B cell (primary cell): ENCODE measurements around the gene SPACA7. TPM values are rescaled to one million over a fixed set of nuclear protein-coding genes. Genes with fewer than 3 reads are reported as not detected.

ENCODE experiments used
- ATAC-seq: fragments of 200-7000 bp; cut with Tn5 transposase; one replicate; pipeline ENCODE4 v1.10.0; 2021; ENCODE audit warnings: low read depth, mild to moderate bottlenecking, moderate number of reproducible peaks, moderate library complexity
- CTCF ChIA-PET: fragments of 350-600 bp; sonication (Branson Sonifier 250); formaldehyde crosslinking; loops from one replicate; lab custom pipeline; 2021; ENCODE audit warnings: antibody characterized with exemption, inconsistent platforms; lab: Charles Lee
- POLR2A ChIA-PET: fragments of 350-600 bp; sonication (Branson Sonifier 250); formaldehyde crosslinking; loops from one replicate; lab custom pipeline; 2021; ENCODE audit warnings: antibody characterized with exemption; lab: Charles Lee
- DNase-seq: peaks from one replicate; pipeline ENCODE4 v3.0.0; 2013
- H2AFZ ChIP-seq: 2 replicates; pipeline ENCODE4 v1.6.1; 2012; ENCODE audit warnings: mild to moderate bottlenecking, low read depth, low read length; ENCODE audit not compliant: insufficient read depth, poor library complexity, severe bottlenecking
- H3K27ac ChIP-seq, 2 donors: 1 replicate in 1 of 2; 2 replicates in 1 of 2; pipeline ENCODE4 v1.5.1; 2012 to 2013; ENCODE audit warnings: low read length in 2 of 2, mild to moderate bottlenecking in 2 of 2, moderate library complexity in 1 of 2
- H3K27me3 ChIP-seq, 4 experiments: fragments of 200-600 bp in 1 of 4; sonication (generic) in 1 of 4; replicated peaks in 1 of 4; 1 replicate in 2 of 4; 2 replicates in 2 of 4; pipeline versions ENCODE4 v1.6.1 to v1.7.0; 2013 to 2016; ENCODE audit warnings: low read length in 3 of 4, mild to moderate bottlenecking in 2 of 4, mixed read lengths in 1 of 4, moderate library complexity in 1 of 4; ENCODE audit not compliant: insufficient read depth in 4 of 4, control insufficient read depth in 3 of 4; ENCODE audit errors: control extremely low read depth in 1 of 4
- H3K36me3 ChIP-seq, 2 experiments: replicated peaks in 1 of 2; 1 replicate in 1 of 2; 2 replicates in 1 of 2; pipeline versions ENCODE4 v1.6.1 to v1.7.1; 2013; ENCODE audit warnings: low read length in 1 of 2; ENCODE audit not compliant: insufficient read depth in 2 of 2, control insufficient read depth in 1 of 2; ENCODE audit errors: control extremely low read depth in 1 of 2, extremely low read depth in 1 of 2
- H3K4me1 ChIP-seq, 2 donors: fragments of 200-600 bp in 1 of 2; sonication (generic) in 1 of 2; 1 replicate in 1 of 2; 2 replicates in 1 of 2; pipeline versions ENCODE4 v1.5.1 to v1.6.1; 2013 to 2017; ENCODE audit warnings: low read length in 2 of 2; ENCODE audit not compliant: control insufficient read depth in 2 of 2, insufficient read depth in 2 of 2
- H3K4me2 ChIP-seq: replicated peaks from 2 replicates; pipeline ENCODE3; 2012; ENCODE audit warnings: mild to moderate bottlenecking, low read depth, low read length; ENCODE audit not compliant: poor library complexity, severe bottlenecking
- H3K4me3 ChIP-seq, 5 experiments: fragments of 200-600 bp in 1 of 5; sonication (generic) in 1 of 5; 1 replicate in 3 of 5; 2 replicates in 2 of 5; pipeline versions ENCODE4 v1.5.1 to v1.7.0; 2011 to 2016; ENCODE audit warnings: low read length in 4 of 5, mild to moderate bottlenecking in 4 of 5, low read depth in 2 of 5, control low read depth in 1 of 5, moderate library complexity in 1 of 5; ENCODE audit not compliant: insufficient read depth in 1 of 5; ENCODE audit errors: control extremely low read depth in 1 of 5, extremely low read depth in 1 of 5
- H3K79me2 ChIP-seq: fragments of 200-600 bp; sonication (generic); one replicate; pipeline ENCODE4 v1.6.0; 2016; ENCODE audit warnings: low read length; ENCODE audit not compliant: control insufficient read depth, insufficient read depth
- H3K9ac ChIP-seq: fragments of 200-600 bp; sonication (generic); 2 replicates; pipeline ENCODE4 v1.6.1; 2017; ENCODE audit warnings: mild to moderate bottlenecking, low read length, moderate library complexity
- H3K9me3 ChIP-seq, 3 donors: one replicate each; pipeline versions ENCODE4 v1.6.1 to v1.7.1; 2013; ENCODE audit warnings: low read length in 2 of 3; ENCODE audit not compliant: control insufficient read depth in 2 of 3, insufficient read depth in 1 of 3; ENCODE audit errors: control extremely low read depth in 1 of 3
- H4K20me1 ChIP-seq: 2 replicates; pipeline ENCODE4 v1.6.0; 2012; ENCODE audit warnings: mild to moderate bottlenecking, low read length; ENCODE audit not compliant: insufficient read depth, control insufficient read depth, poor library complexity, severe bottlenecking
- H3K27ac Mint-ChIP-seq: one replicate; pipeline ENCODE4 v1.8.0; 2021; ENCODE audit warnings: mixed read lengths
- H3K27me3 Mint-ChIP-seq: one replicate; pipeline ENCODE4 v1.8.0; 2021; ENCODE audit warnings: mixed read lengths
- H3K4me1 Mint-ChIP-seq: one replicate; pipeline ENCODE4 v1.8.0; 2021; ENCODE audit warnings: mixed read lengths
- H3K4me3 Mint-ChIP-seq: one replicate; pipeline ENCODE4 v1.8.0; 2021; ENCODE audit warnings: mixed read lengths
- H3K9me3 Mint-ChIP-seq: one replicate; pipeline ENCODE4 v1.8.0; 2022; ENCODE audit warnings: mixed read lengths; ENCODE audit not compliant: insufficient read depth
- CTCF ChIP-seq: fragments of 200-600 bp; IDR thresholded peaks from one replicate; pipeline ENCODE4 v1.8.0; 2022; ENCODE audit warnings: antibody characterized with exemption, mild to moderate bottlenecking
- EZH2 ChIP-seq: IDR thresholded peaks from 2 replicates; pipeline ENCODE4 v1.6.1; 2012; ENCODE audit warnings: borderline replicate concordance, low read depth, mild to moderate bottlenecking, moderate library complexity, low read length; ENCODE audit not compliant: insufficient read depth, poor library complexity, severe bottlenecking
- WGBS: methylation state at CpG from one replicate; pipeline ENCODE4 v1.1.5; 2013; ENCODE audit warnings: missing lambda C conversion rate; ENCODE audit not compliant: insufficient coverage; 5-methylcytosine and 5-hydroxymethylcytosine counted together
- intact Hi-C: fragments of 100-400 bp; cut with micrococcal nuclease; formaldehyde crosslinking; loops from one replicate; pipeline ENCODE4 v1.10.0; 2022
- polyA plus RNA-seq: library from polyadenylated mRNA; depleted of rRNA; stranded (reverse); fragments of >200 nt; gene quantifications from 2 replicates; pipeline ENCODE4 v1.2.3, GENCODE V29; 2012
- total RNA-seq, 2 donors: library from RNA; stranded (reverse); fragments of 120-200 nt in 1 of 2; gene quantifications; 1 replicate in 1 of 2; 2 replicates in 1 of 2; pipeline versions ENCODE4 v1.2.3 to v1.2.4, GENCODE V29; 2013 to 2022

The SPACA7 gene
- total and polyA plus RNA-seq, 2 donors (not counting 1 experiment from before 2014, with no cell fraction given) = not detected

- ChIA-PET POLR2A (no interaction called here), CTCF (no interaction called here)
- intact Hi-C loops = no loop called here
- H3K4me3 Mint-ChIP-seq = no peak overlapping the region
- Histone ChIP-seq H3K36me3 (no peaks in the 10 kb centered on the region), H3K27me3 (no peaks in the 10 kb centered on the region), H3K4me1 (no peaks in the 10 kb centered on the region), H3K79me2 (no peaks in the 10 kb centered on the region), H3K27ac (no peak overlapping the region), H3K4me2 (no peak overlapping the region), H2AFZ (no peak overlapping the region), H4K20me1 (no peaks in the 10 kb centered on the region), H3K9me3 (peaks cover 0 to 10% (median 6%) of the 10 kb centered on the region in 3 donors), H3K4me3 (no peak overlapping the region), H3K9ac (no peak overlapping the region)
- peaks cover 15% of the 10 kb centered on the region for H3K27me3 Mint-ChIP-seq
- H3K9me3 Mint-ChIP-seq = peaks cover 6% of the 10 kb centered on the region
- no peak overlapping the region for H3K27ac Mint-ChIP-seq
- H3K4me1 Mint-ChIP-seq = no peaks in the 10 kb centered on the region
- TF ChIP-seq CTCF (no peak), EZH2 (no peak)
- WGBS = no CpG with 5 or more reads among the region's 2 CpGs
- no peak for ATAC-seq
- DNase-seq = no peak
Measured at GRCh38 chr13:112438515-112438914, 62.4 kb downstream of the SPACA7 start.

DNA sequence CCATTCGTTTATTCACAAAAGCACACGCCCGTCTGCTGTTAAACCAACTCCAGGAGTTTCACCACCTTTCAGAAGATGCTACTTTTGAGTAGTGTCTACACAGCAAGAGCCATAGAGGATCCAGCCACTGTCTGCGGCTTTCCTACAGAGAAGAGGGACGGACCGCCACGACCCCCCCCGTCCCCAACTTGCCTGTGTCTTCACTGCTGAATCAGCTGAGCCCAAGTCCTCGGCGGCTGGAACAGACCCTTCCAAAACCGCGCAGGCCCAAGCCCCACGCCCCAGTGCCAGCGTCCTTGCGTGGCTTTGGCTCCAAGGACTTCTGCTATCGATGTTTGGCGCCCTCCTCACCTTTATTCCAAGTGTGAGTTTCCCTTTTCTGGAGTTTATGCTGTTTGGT, 65.1 kb downstream of the SPACA7 start:
- DNase-seq (no peak), ATAC-seq (no peak)
- Mint-ChIP-seq H3K4me1 (no peaks in the 10 kb centered on the region), H3K9me3 (peaks cover 4% of the 10 kb centered on the region), H3K4me3 (no peak overlapping the region), H3K27me3 (peaks cover 13% of the 10 kb centered on the region), H3K27ac (no peak overlapping the region)
- no peak overlapping the region for H2AFZ ChIP-seq
- H3K79me2 ChIP-seq = no peaks in the 10 kb centered on the region
- H4K20me1 ChIP-seq = no peaks in the 10 kb centered on the region
- H3K4me2 ChIP-seq = no peak overlapping the region
- H3K36me3 ChIP-seq = no peaks in the 10 kb centered on the region
- no peak overlapping the region for H3K4me3 ChIP-seq
- H3K9me3 ChIP-seq = peaks cover 0 to 8% (median 6%) of the 10 kb centered on the region in 3 donors
- CTCF ChIA-PET = no interaction called here
- H3K4me1 ChIP-seq = no peaks in the 10 kb centered on the region
- H3K27ac ChIP-seq = no peak overlapping the region
- TF ChIP-seq CTCF (no peak), EZH2 (no peak)
- no peak overlapping the region for H3K9ac ChIP-seq
- WGBS = 92% methylated on average over 17 of the region's 17 CpGs
- intact Hi-C loops = no loop called here
- POLR2A ChIA-PET = no interaction called here
- peaks cover 0 to 8% (median 0%) of the 10 kb centered on the region in 4 experiments for H3K27me3 ChIP-seq
